ENCODE measurements around the gene PARP4. TPM values are rescaled to one million over a fixed set of nuclear protein-coding genes. Genes with fewer than 3 reads are reported as not detected.
A peak's percentile ranks its signal among the peaks of the same experiment; 100 is the strongest.
"Not testable (repeated sequence)": the region's sequence is repeated elsewhere in the genome, so short reads cannot be mapped to it uniquely, and the experiment has no call there.

Gene PARP4
- total and polyA plus RNA-seq, 7 experiments from 2014 or later: 31.3 to 71.1 (median 60.5) TPM

DNA sequence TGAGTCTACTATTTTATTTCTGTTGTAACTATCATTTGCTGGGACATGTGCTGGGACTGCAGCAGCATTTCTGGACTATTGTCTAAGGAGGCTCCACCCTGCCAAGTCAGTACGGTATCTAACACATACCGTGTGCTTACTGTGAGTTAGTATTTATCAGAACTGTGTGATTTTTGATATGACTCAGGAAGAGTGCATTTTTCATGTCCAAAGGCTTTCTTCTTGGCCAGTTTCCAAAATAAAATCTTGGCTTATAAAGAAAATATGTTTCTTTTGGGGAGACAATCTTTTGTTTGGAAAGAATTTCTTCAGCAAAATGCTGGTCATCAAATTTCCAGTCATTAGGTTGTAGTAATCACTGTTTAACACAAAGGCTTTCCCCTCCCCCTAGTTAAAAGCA lies 11.6 kb downstream of the PARP4 start:
- Mint-ChIP-seq H3K36me3 (peaks cover 13 to 44% (median 15%) of the 10 kb centered on the region in 5 donors), H3K27me3 (no peaks in the 10 kb centered on the region), H3K9me3 (no peaks in the 10 kb centered on the region), H3K27ac (no peak overlapping the region), H3K4me3 (no peak overlapping the region), H3K4me1 (peaks cover 10 to 18% (median 15%) of the 10 kb centered on the region in 7 donors)
- Histone ChIP-seq H3K27me3 (ENCODE audit: control insufficient read depth in 2 of 2, insufficient read depth in 2 of 2, low read length in 2 of 2) (no peaks in the 10 kb centered on the region), H3K27ac (ENCODE audit: low read depth, low read length) (no peak overlapping the region), H3K36me3 (ENCODE audit: control insufficient read depth in 2 of 3, insufficient read depth in 3 of 3, low read length in 3 of 3) (peaks cover 0 to 56% (median 0%) of the 10 kb centered on the region in 3 experiments), H3K4me1 (ENCODE audit: control insufficient read depth in 2 of 2, insufficient read depth in 2 of 2, low read length in 2 of 2) (no peaks in the 10 kb centered on the region), H3K4me3 (ENCODE audit: low read length) (no peak overlapping the region), H3K9me3 (ENCODE audit: control insufficient read depth in 2 of 3, low read length in 3 of 3) (no peaks in the 10 kb centered on the region)
- ATAC-seq (no peak), DNase-seq (no peak)
- intact Hi-C loops (cut with micrococcal nuclease): no loop called here
- POLR2A ChIA-PET: no interaction called here
- CTCF ChIA-PET: no interaction called here

DNA sequence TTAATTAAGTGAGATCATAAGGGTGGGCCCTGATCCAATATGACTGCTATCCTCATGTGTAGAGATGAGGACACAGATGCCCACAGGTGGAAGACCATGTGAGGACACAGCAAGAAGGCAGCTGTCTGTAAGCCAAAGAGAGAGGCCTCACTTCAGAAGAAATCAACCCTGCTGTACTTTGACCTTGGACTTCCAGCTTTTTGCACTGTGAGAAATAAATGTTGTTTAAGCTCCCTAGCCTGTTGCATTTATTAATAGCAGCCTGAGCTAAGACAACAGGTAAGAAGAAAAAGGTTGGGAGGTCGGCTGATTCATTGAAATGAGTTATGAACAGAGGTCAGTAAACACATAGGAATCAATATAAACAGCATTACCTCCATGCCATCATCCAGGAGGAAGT lies 14.8 kb downstream of the PARP4 start:
- no peak overlapping the region for H3K27ac ChIP-seq (ENCODE audit: low read depth, low read length)
- H3K27me3 ChIP-seq (ENCODE audit: control insufficient read depth in 2 of 2, insufficient read depth in 2 of 2, low read length in 2 of 2): no peaks in the 10 kb centered on the region
- no peak overlapping the region for H3K4me3 ChIP-seq (ENCODE audit: low read length)
- intact Hi-C loops (cut with micrococcal nuclease): no loop called here
- H3K36me3 Mint-ChIP-seq: peaks cover 23 to 62% (median 29%) of the 10 kb centered on the region in 5 donors
- ChIA-PET CTCF (no interaction called here), POLR2A (no interaction called here)
- no peaks in the 10 kb centered on the region for H3K27me3 Mint-ChIP-seq
- DNase-seq (no peak), ATAC-seq (no peak)
- no peaks in the 10 kb centered on the region for H3K9me3 Mint-ChIP-seq
- no peaks in the 10 kb centered on the region for H3K9me3 ChIP-seq (ENCODE audit: control insufficient read depth in 2 of 3, low read length in 3 of 3)
- H3K4me1 ChIP-seq (ENCODE audit: control insufficient read depth in 2 of 2, insufficient read depth in 2 of 2, low read length in 2 of 2): no peaks in the 10 kb centered on the region
- H3K36me3 ChIP-seq (ENCODE audit: control insufficient read depth in 2 of 3, insufficient read depth in 3 of 3, low read length in 3 of 3): peaks cover 0 to 78% (median 12%) of the 10 kb centered on the region in 3 experiments
- H3K4me3 Mint-ChIP-seq: no peak overlapping the region
- peaks cover 2 to 10% (median 5%) of the 10 kb centered on the region in 7 donors for H3K4me1 Mint-ChIP-seq
- no peak overlapping the region for H3K27ac Mint-ChIP-seq

DNA sequence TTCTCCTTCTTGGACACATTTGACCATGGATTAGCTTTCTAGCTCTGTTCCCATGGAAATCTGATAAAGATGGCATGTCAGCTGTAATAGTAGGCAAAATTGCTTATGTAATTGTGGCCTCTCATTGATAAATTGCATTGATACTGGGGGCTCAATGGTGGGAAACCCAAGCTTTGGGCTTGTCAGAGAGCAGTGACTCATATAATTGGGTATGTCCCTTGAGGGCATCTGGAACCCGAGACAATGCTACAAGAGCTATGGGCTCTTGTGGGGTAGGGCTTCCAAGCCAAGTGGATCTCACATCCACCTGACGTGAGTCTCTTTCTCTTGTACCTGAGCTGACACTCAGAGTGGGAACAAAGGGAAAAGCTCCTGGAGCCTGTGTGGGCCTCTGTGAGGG lies 16.3 kb downstream of the PARP4 start:
- H3K4me3 Mint-ChIP-seq; CTCF ChIA-PET; POLR2A ChIA-PET; H3K27me3 Mint-ChIP-seq; ATAC-seq; H3K27ac ChIP-seq (ENCODE audit: low read depth, low read length); H3K4me3 ChIP-seq (ENCODE audit: low read length); H3K9me3 ChIP-seq (ENCODE audit: control insufficient read depth in 2 of 3, low read length in 3 of 3); H3K27ac Mint-ChIP-seq; H3K9me3 Mint-ChIP-seq; DNase-seq; H3K4me1 ChIP-seq (ENCODE audit: control insufficient read depth in 2 of 2, insufficient read depth in 2 of 2, low read length in 2 of 2); intact Hi-C loops (cut with micrococcal nuclease); H3K27me3 ChIP-seq (ENCODE audit: control insufficient read depth in 2 of 2, insufficient read depth in 2 of 2, low read length in 2 of 2); H3K4me1 Mint-ChIP-seq: not testable (repeated sequence)
- H3K36me3 ChIP-seq (ENCODE audit: control insufficient read depth in 2 of 3, insufficient read depth in 3 of 3, low read length in 3 of 3): peaks cover 0 to 80% (median 17%) of the 10 kb centered on the region in 3 experiments
- peaks cover 26 to 67% (median 27%) of the 10 kb centered on the region in 5 donors for H3K36me3 Mint-ChIP-seq

DNA sequence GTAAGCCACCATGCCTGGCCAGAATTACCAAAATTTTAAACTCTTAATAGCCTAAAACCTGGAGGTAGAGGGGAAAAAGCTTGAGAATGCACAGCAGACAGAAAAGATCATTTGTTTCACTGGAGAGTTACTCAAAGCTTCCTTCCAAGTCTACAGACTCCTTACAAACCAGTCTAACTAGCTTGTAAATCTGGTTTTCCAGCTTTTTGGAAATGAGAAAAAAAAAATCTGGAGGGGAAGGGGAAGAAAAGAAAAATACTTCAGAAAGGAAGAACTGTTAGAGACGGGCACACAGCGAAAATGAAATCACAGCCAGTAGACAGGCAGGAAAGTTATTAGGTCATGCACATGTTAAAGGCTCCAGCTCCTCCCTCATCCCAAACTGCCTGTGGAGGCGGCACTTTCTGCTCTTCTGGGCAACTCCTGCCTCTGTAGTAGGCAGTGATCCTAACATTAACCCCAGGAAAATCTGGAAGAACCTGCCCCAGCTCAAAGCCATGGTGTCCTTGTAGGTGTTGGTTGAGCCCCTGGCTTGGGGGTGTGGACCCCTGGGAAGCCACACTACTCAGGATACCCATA lies 17.3 kb downstream of the PARP4 start:
- H3K27ac Mint-ChIP-seq: peak overlapping the region in 1 of 9 donors; percentile 14

DNA sequence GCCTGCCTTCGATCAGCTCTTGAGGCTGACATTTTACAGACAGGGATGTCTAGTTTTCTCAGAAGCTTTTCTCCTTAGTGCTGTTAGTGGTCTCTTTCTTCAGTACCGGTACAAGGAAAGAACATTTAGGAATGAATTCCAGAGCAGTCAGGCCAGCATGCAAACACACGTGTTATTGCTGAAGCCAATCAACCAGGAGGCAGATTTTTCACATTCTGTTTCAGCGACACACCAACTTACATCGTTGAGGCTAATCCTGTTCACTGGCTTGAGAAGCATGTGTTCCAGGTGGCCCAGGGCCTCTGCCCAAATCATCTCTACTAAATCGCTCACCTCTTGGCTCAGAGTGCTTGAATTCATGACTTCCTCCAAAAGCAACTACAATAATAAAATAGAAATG lies 19.2 kb downstream of the PARP4 start:
- H3K27ac ChIP-seq (ENCODE audit: low read depth, low read length): no peak overlapping the region
- no peaks in the 10 kb centered on the region for H3K9me3 Mint-ChIP-seq
- POLR2A ChIA-PET: no interaction called here
- H3K36me3 Mint-ChIP-seq: peaks cover 30 to 83% (median 45%) of the 10 kb centered on the region in 5 donors
- H3K4me1 ChIP-seq (ENCODE audit: control insufficient read depth in 2 of 2, insufficient read depth in 2 of 2, low read length in 2 of 2): no peaks in the 10 kb centered on the region
- no peak for DNase-seq
- H3K4me1 Mint-ChIP-seq: no peaks in the 10 kb centered on the region
- no peak for ATAC-seq
- intact Hi-C loops (cut with micrococcal nuclease): no loop called here
- peaks cover 9 to 91% (median 23%) of the 10 kb centered on the region in 3 experiments for H3K36me3 ChIP-seq (ENCODE audit: control insufficient read depth in 2 of 3, insufficient read depth in 3 of 3, low read length in 3 of 3)
- no peaks in the 10 kb centered on the region for H3K27me3 ChIP-seq (ENCODE audit: control insufficient read depth in 2 of 2, insufficient read depth in 2 of 2, low read length in 2 of 2)
- H3K4me3 Mint-ChIP-seq: no peak overlapping the region
- no peaks in the 10 kb centered on the region for H3K27me3 Mint-ChIP-seq
- peak overlapping the region in 1 of 9 donors; percentile 34 for H3K27ac Mint-ChIP-seq
- CTCF ChIA-PET: no interaction called here
- H3K4me3 ChIP-seq (ENCODE audit: low read length): no peak overlapping the region
- H3K9me3 ChIP-seq (ENCODE audit: control insufficient read depth in 2 of 3, low read length in 3 of 3): no peaks in the 10 kb centered on the region

More for the DNA sequence above, 17.3 kb downstream of the PARP4 start:
- H3K27ac ChIP-seq (ENCODE audit: low read depth, low read length): no peak overlapping the region
- DNase-seq: no peak
- intact Hi-C loops (cut with micrococcal nuclease): no loop called here
- ChIA-PET CTCF (interaction anchor here (1.0 kb wide), 1 partner anchor 36 kb away, joined by 3 read pairs; no protein-coding TSS in a partner anchor), POLR2A (interaction anchor here (0.5 kb wide), 1 partner anchor 282 kb away, joined by 3 read pairs; no protein-coding TSS in a partner anchor)
- Mint-ChIP-seq H3K36me3 (peaks cover 26 to 73% (median 32%) of the 10 kb centered on the region in 5 donors), H3K9me3 (no peaks in the 10 kb centered on the region), H3K4me1 (no peaks in the 10 kb centered on the region), H3K4me3 (no peak overlapping the region), H3K27me3 (no peaks in the 10 kb centered on the region)
- H3K4me3 ChIP-seq (ENCODE audit: low read length): no peak overlapping the region
- H3K27me3 ChIP-seq (ENCODE audit: control insufficient read depth in 2 of 2, insufficient read depth in 2 of 2, low read length in 2 of 2): no peaks in the 10 kb centered on the region
- peaks cover 4 to 80% (median 17%) of the 10 kb centered on the region in 3 experiments for H3K36me3 ChIP-seq (ENCODE audit: control insufficient read depth in 2 of 3, insufficient read depth in 3 of 3, low read length in 3 of 3)
- no peaks in the 10 kb centered on the region for H3K9me3 ChIP-seq (ENCODE audit: control insufficient read depth in 2 of 3, low read length in 3 of 3)
- H3K4me1 ChIP-seq (ENCODE audit: control insufficient read depth in 2 of 2, insufficient read depth in 2 of 2, low read length in 2 of 2): no peaks in the 10 kb centered on the region
- ATAC-seq: no peak

DNA sequence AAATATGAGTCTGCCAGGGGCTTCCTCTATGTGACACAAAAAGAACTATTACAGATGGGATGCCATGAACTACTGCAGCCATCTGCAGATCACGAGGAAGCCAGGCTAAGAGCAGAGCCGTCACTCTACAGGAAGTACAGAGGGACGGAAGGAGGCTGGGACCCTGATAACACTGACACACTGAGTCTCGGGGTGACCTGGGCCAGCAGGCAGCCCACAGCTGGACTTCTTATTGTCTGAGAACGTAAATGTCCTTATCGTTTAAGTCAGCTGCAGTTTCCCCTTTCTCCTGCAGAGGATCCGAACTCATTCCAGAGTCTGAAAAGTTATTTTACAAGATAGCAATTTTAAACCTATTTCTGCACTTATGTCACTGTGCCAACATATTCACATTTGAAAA lies 20.7 kb downstream of the PARP4 start:
- Mint-ChIP-seq H3K4me3 (no peak overlapping the region), H3K9me3 (peaks cover 0 to 3% (median 0%) of the 10 kb centered on the region in 11 donors), H3K36me3 (peaks cover 27 to 82% (median 42%) of the 10 kb centered on the region in 5 donors), H3K27me3 (no peaks in the 10 kb centered on the region), H3K27ac (no peak overlapping the region), H3K4me1 (peaks cover 0 to 2% (median 0%) of the 10 kb centered on the region in 7 donors)
- ChIA-PET POLR2A (no interaction called here), CTCF (no interaction called here)
- DNase-seq (no peak), ATAC-seq (no peak)
- H3K36me3 ChIP-seq (ENCODE audit: control insufficient read depth in 2 of 3, insufficient read depth in 3 of 3, low read length in 3 of 3): peaks cover 9 to 84% (median 23%) of the 10 kb centered on the region in 3 experiments
- no peaks in the 10 kb centered on the region for H3K9me3 ChIP-seq (ENCODE audit: control insufficient read depth in 2 of 3, low read length in 3 of 3)
- no peaks in the 10 kb centered on the region for H3K27me3 ChIP-seq (ENCODE audit: control insufficient read depth in 2 of 2, insufficient read depth in 2 of 2, low read length in 2 of 2)
- intact Hi-C loops (cut with micrococcal nuclease): no loop called here
- no peak overlapping the region for H3K4me3 ChIP-seq (ENCODE audit: low read length)
- H3K27ac ChIP-seq (ENCODE audit: low read depth, low read length): no peak overlapping the region
- H3K4me1 ChIP-seq (ENCODE audit: control insufficient read depth in 2 of 2, insufficient read depth in 2 of 2, low read length in 2 of 2): no peaks in the 10 kb centered on the region

DNA sequence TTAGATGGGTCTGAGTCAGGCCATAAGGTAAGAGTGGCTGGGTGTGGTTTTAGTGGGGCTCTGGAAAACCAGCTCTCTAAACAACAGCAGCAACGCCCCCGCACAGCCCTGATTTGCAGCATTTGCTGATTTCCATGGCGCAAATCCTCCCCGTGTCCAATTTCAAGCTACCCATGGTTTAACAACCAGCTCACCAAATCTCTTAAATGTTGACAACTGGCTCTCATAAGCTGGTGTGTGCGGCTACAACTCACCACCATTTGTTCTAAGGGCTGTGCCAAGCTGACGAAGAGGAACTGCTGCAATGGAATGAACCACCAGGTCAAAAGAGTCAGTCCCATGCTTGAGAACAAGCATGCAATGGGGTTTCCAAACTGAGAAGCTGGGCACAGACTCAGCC lies 22.9 kb downstream of the PARP4 start:
- ChIA-PET CTCF (no interaction called here), POLR2A (no interaction called here)
- Mint-ChIP-seq H3K27me3 (no peaks in the 10 kb centered on the region), H3K4me1 (peaks cover 0 to 2% (median 0%) of the 10 kb centered on the region in 7 donors), H3K36me3 (peaks cover 27 to 89% (median 51%) of the 10 kb centered on the region in 5 donors), H3K9me3 (peaks cover 0 to 3% (median 0%) of the 10 kb centered on the region in 11 donors), H3K27ac (no peak overlapping the region), H3K4me3 (no peak overlapping the region)
- Histone ChIP-seq H3K4me3 (ENCODE audit: low read length) (no peak overlapping the region), H3K27ac (ENCODE audit: low read depth, low read length) (no peak overlapping the region), H3K4me1 (ENCODE audit: control insufficient read depth in 2 of 2, insufficient read depth in 2 of 2, low read length in 2 of 2) (no peaks in the 10 kb centered on the region), H3K27me3 (ENCODE audit: control insufficient read depth in 2 of 2, insufficient read depth in 2 of 2, low read length in 2 of 2) (no peaks in the 10 kb centered on the region), H3K36me3 (ENCODE audit: control insufficient read depth in 2 of 3, insufficient read depth in 3 of 3, low read length in 3 of 3) (peaks cover 9 to 64% (median 31%) of the 10 kb centered on the region in 3 experiments), H3K9me3 (ENCODE audit: control insufficient read depth in 2 of 3, low read length in 3 of 3) (no peaks in the 10 kb centered on the region)
- DNase-seq (no peak), ATAC-seq (no peak)
- intact Hi-C loops (cut with micrococcal nuclease): no loop called here
